ENCODE results near the gene TMEM19. TPM values are rescaled to one million over a fixed set of nuclear protein-coding genes. Genes with fewer than 3 reads are reported as not detected.

The TMEM19 gene
- total RNA-seq, 2 donors from 2014 or later, result 37.7 to 39.2 TPM

GRCh38 chr12:71742998-71743397, 57.1 kb downstream of the TMEM19 start:
- Histone ChIP-seq H3K4me1 (no peaks in the 10 kb centered on the region), H3K9ac (ENCODE audit: low read depth in 2 of 2, low read length in 2 of 2) (no peak overlapping the region), H3K9me3 (no peaks in the 10 kb centered on the region), H3K27me3 (no peaks in the 10 kb centered on the region), H3K36me3 (no peaks in the 10 kb centered on the region), H3K27ac (no peak overlapping the region), H3K4me3 (no peak overlapping the region)
- DNase-seq, result no peak
- intact Hi-C loops (cut with DNase I), result no loop called here
- TF ChIP-seq CTCF (IDR thresholded peaks at IDR 0.05), result no peak

GRCh38 chr12:71744522-71745300, 58.8 kb downstream of the TMEM19 start:
- Histone ChIP-seq H3K27ac (no peak overlapping the region), H3K27me3 (no peaks in the 10 kb centered on the region), H3K4me1 (no peaks in the 10 kb centered on the region), H3K36me3 (no peaks in the 10 kb centered on the region), H3K9me3 (no peaks in the 10 kb centered on the region), H3K9ac (ENCODE audit: low read depth in 2 of 2, low read length in 2 of 2) (no peak overlapping the region), H3K4me3 (no peak overlapping the region)
- intact Hi-C loops (cut with DNase I), result loop anchor here (5.0 kb wide), 1 partner anchor 327 kb away; no protein-coding TSS in a partner anchor
- TF ChIP-seq CTCF (IDR thresholded peaks at IDR 0.05), result no peak
- DNase-seq, result no peak

- Histone ChIP-seq H3K4me3 (no peak overlapping the region), H3K9ac (ENCODE audit: low read depth in 2 of 2, low read length in 2 of 2) (no peak overlapping the region), H3K4me1 (no peaks in the 10 kb centered on the region), H3K9me3 (no peaks in the 10 kb centered on the region), H3K27me3 (no peaks in the 10 kb centered on the region), H3K36me3 (no peaks in the 10 kb centered on the region), H3K27ac (no peak overlapping the region)
- TF ChIP-seq CTCF (IDR thresholded peaks at IDR 0.05), result peak; percentile 72
- peak; percentile 51 for DNase-seq
- intact Hi-C loops (cut with DNase I), result loop anchor here (2.0 to 5.0 kb wide), 2 partner anchors 60 to 330 kb away; partner anchors contain the start of gene TMEM19
Measured at GRCh38 chr12:71746974-71747611, 61.2 kb downstream of the TMEM19 start.

GRCh38 chr12:71748081-71748850, 62.4 kb downstream of the TMEM19 start:
- Histone ChIP-seq H3K9ac (ENCODE audit: low read depth in 2 of 2, low read length in 2 of 2) (no peak overlapping the region), H3K27me3 (no peaks in the 10 kb centered on the region), H3K36me3 (no peaks in the 10 kb centered on the region), H3K4me1 (no peaks in the 10 kb centered on the region), H3K27ac (no peak overlapping the region), H3K4me3 (no peak overlapping the region), H3K9me3 (no peaks in the 10 kb centered on the region)
- DNase-seq, result no peak
- intact Hi-C loops (cut with DNase I), result loop anchor here (5.0 kb wide), 1 partner anchor 331 kb away; no protein-coding TSS in a partner anchor
- no peak for TF ChIP-seq CTCF (IDR thresholded peaks at IDR 0.05)

- Histone ChIP-seq H3K27ac (no peak overlapping the region), H3K9ac (ENCODE audit: low read depth in 2 of 2, low read length in 2 of 2) (no peak overlapping the region), H3K4me1 (no peaks in the 10 kb centered on the region), H3K36me3 (no peaks in the 10 kb centered on the region), H3K4me3 (no peak overlapping the region), H3K9me3 (no peaks in the 10 kb centered on the region), H3K27me3 (no peaks in the 10 kb centered on the region)
- no peak for TF ChIP-seq CTCF (IDR thresholded peaks at IDR 0.05)
- intact Hi-C loops (cut with DNase I), result loop anchor here (5.0 to 10.0 kb wide), 2 partner anchors 85 to 332 kb away; partner anchors contain the start of genes THAP2 and ZFC3H1
- no peak for DNase-seq
Measured at GRCh38 chr12:71749666-71750065, 63.8 kb downstream of the TMEM19 start.
